Omental fat pad (tissue), 4 donors: ENCODE data around the gene LTC4S. TPM values are rescaled to one million over a fixed set of nuclear protein-coding genes. Genes with fewer than 3 reads are reported as not detected.

Experiments used
- ATAC-seq: fragments of 150-250 bp; one replicate; pipeline ENCODE4 v1.9.1; 2016; ENCODE audit warnings: mild to moderate bottlenecking, moderate library complexity; ENCODE audit not compliant: low FRiP score
- DNase-seq: peaks from one replicate; pipeline ENCODE4 v3.0.0-alpha.2; 2019; ENCODE audit warnings: low spot score
- CTCF ChIP-seq, 3 donors: fragments of 450-650 bp; IDR thresholded peaks; one replicate each; pipeline ENCODE4 v1.5.1; 2016 to 2017; ENCODE audit warnings: antibody characterized with exemption in 3 of 3, mild to moderate bottlenecking in 3 of 3, moderate library complexity in 2 of 3
- total RNA-seq, 4 donors: library from RNA; depleted of rRNA; stranded (reverse); fragments of >200 nt; gene quantifications; one replicate each; pipeline ENCODE4 v1.1.0, GENCODE V29; 2016

Gene LTC4S
- total RNA-seq, 4 donors from 2014 or later = 7.1 to 15.1 (median 12.0) TPM

GRCh38 chr5:179777909-179778308 is 15.9 kb upstream of the LTC4S start:
- TF ChIP-seq CTCF (IDR thresholded peaks at IDR 0.05) = no peak
- DNase-seq = no peak

GRCh38 chr5:179778591-179778990 is 15.2 kb upstream of the LTC4S start:
- DNase-seq (no peak), ATAC-seq (no peak)
- TF ChIP-seq CTCF (IDR thresholded peaks at IDR 0.05) = no peak

More at GRCh38 chr5:179777909-179778308, 15.9 kb upstream of the LTC4S start:
- ATAC-seq = no peak

GRCh38 chr5:179779826-179780225 is 14.0 kb upstream of the LTC4S start:
- DNase-seq (no peak), ATAC-seq (no peak)
- no peak for TF ChIP-seq CTCF (IDR thresholded peaks at IDR 0.05)

GRCh38 chr5:179780362-179780761 is 13.4 kb upstream of the LTC4S start:
- ATAC-seq (no peak), DNase-seq (no peak)
- no peak for TF ChIP-seq CTCF (IDR thresholded peaks at IDR 0.05)

GRCh38 chr5:179781846-179782245 is 11.9 kb upstream of the LTC4S start:
- TF ChIP-seq CTCF (IDR thresholded peaks at IDR 0.05) = no peak
- DNase-seq = no peak
- no peak for ATAC-seq

GRCh38 chr5:179783128-179783527 is 10.7 kb upstream of the LTC4S start:
- no peak for ATAC-seq
- DNase-seq = no peak
- TF ChIP-seq CTCF (IDR thresholded peaks at IDR 0.05) = no peak

GRCh38 chr5:179786861-179787260 is 6.9 kb upstream of the LTC4S start:
- TF ChIP-seq CTCF (IDR thresholded peaks at IDR 0.05) = no peak
- DNase-seq (no peak), ATAC-seq (no peak)
